Esophagus (tissue), 2 donors: ENCODE measurements around the gene FBXL13. TPM values are rescaled to one million over a fixed set of nuclear protein-coding genes. Genes with fewer than 3 reads are reported as not detected.
"Not testable (repeated sequence)": the region's sequence is repeated elsewhere in the genome, so short reads cannot be mapped to it uniquely, and the experiment has no call there.

Experiments used
- H3K27ac ChIP-seq, 2 donors: one replicate each; pipeline ENCODE4 v1.5.1; 2013; ENCODE audit warnings: low read depth in 2 of 2, mild to moderate bottlenecking in 2 of 2, inconsistent platforms in 1 of 2, low read length in 1 of 2, moderate library complexity in 1 of 2
- H3K27me3 ChIP-seq, 2 donors: one replicate each; pipeline ENCODE4 v1.6.1; 2013; ENCODE audit warnings: low read length in 2 of 2, control low read depth in 1 of 2, mild to moderate bottlenecking in 1 of 2; ENCODE audit not compliant: insufficient read depth in 2 of 2, control insufficient read depth in 1 of 2
- H3K36me3 ChIP-seq, 2 donors: one replicate each; pipeline ENCODE4 v1.6.1; 2013; ENCODE audit warnings: low read length in 1 of 2; ENCODE audit not compliant: control insufficient read depth in 2 of 2, insufficient read depth in 2 of 2
- H3K4me1 ChIP-seq, 2 donors: one replicate each; pipeline ENCODE4 v1.6.1; 2013; ENCODE audit warnings: low read length in 1 of 2; ENCODE audit not compliant: control insufficient read depth in 2 of 2, insufficient read depth in 2 of 2
- H3K4me3 ChIP-seq, 2 donors: one replicate each; pipeline ENCODE4 v1.5.1; 2013; ENCODE audit warnings: low read length in 2 of 2, mild to moderate bottlenecking in 2 of 2, low read depth in 1 of 2, moderate library complexity in 1 of 2
- H3K9me3 ChIP-seq, 2 donors: one replicate each; pipeline ENCODE4 v1.6.1; 2013; ENCODE audit warnings: mild to moderate bottlenecking in 2 of 2, low read depth in 1 of 2, low read length in 1 of 2, moderate library complexity in 1 of 2; ENCODE audit not compliant: control insufficient read depth in 2 of 2, insufficient read depth in 1 of 2
- WGBS, 2 donors: extraction: QIAGEN DNeasy Blood & Tissue Kit; methylation state at CpG; one replicate each; pipeline ENCODE4 v1.1.7; 2013; 5-methylcytosine and 5-hydroxymethylcytosine counted together
- polyA plus RNA-seq, 2 donors: library from polyadenylated mRNA; stranded (reverse); fragments of 200-250 nt; gene quantifications; one replicate each; pipeline ENCODE4 v1.2.3, GENCODE V29; 2013
- donor health status: healthy with polysubstance abuse.
- donor health status: Bipolar disorder and iron deficiency.

Gene FBXL13
- polyA plus RNA-seq, 2 donors, result 0.08 TPM; not detected in 1

GRCh38 chr7:102981451-102981850, 93.1 kb downstream of the FBXL13 start:
- no peaks in the 10 kb centered on the region for H3K27me3 ChIP-seq
- 88 to 91% methylated on average over 2 of the region's 2 CpGs for WGBS, 2 donors
- H3K4me1 ChIP-seq, result no peaks in the 10 kb centered on the region
- no peak overlapping the region for H3K4me3 ChIP-seq
- H3K36me3 ChIP-seq, result no peaks in the 10 kb centered on the region
- no peak overlapping the region for H3K27ac ChIP-seq
- no peaks in the 10 kb centered on the region for H3K9me3 ChIP-seq

GRCh38 chr7:102979670-102980069, 94.9 kb downstream of the FBXL13 start:
- Histone ChIP-seq H3K4me3 (no peak overlapping the region), H3K9me3 (no peaks in the 10 kb centered on the region), H3K36me3 (no peaks in the 10 kb centered on the region), H3K4me1 (no peaks in the 10 kb centered on the region), H3K27me3 (no peaks in the 10 kb centered on the region), H3K27ac (no peak overlapping the region)

- Histone ChIP-seq H3K27me3 (no peaks in the 10 kb centered on the region), H3K36me3 (no peaks in the 10 kb centered on the region), H3K9me3 (no peaks in the 10 kb centered on the region), H3K4me1 (no peaks in the 10 kb centered on the region), H3K4me3 (no peak overlapping the region), H3K27ac (no peak overlapping the region)
- 59 to 63% methylated on average over 6 of the region's 6 CpGs for WGBS, 2 donors
These were observed 96.3 kb downstream of the FBXL13 start for GRCh38 chr7:102978284-102978683.

GRCh38 chr7:102977586-102977985, 97.0 kb downstream of the FBXL13 start:
- 86 to 93% methylated on average over 3 of the region's 4 CpGs for WGBS, 2 donors
- not testable (repeated sequence) for H3K4me3 ChIP-seq, H3K9me3 ChIP-seq, H3K4me1 ChIP-seq, H3K36me3 ChIP-seq, H3K27ac ChIP-seq, H3K27me3 ChIP-seq

GRCh38 chr7:102976493-102976892, 98.1 kb downstream of the FBXL13 start:
- 94 to 96% methylated on average over 8 of the region's 8 CpGs for WGBS, 2 donors
- H3K4me1 ChIP-seq, result no peaks in the 10 kb centered on the region

GRCh38 chr7:102975854-102976253, 98.7 kb downstream of the FBXL13 start:
- no peak overlapping the region for H3K4me3 ChIP-seq
- no peak overlapping the region for H3K27ac ChIP-seq
- 84% methylated on average over 8 of the region's 8 CpGs for WGBS, 2 donors
- no peaks in the 10 kb centered on the region for H3K9me3 ChIP-seq
- no peaks in the 10 kb centered on the region for H3K27me3 ChIP-seq
- no peaks in the 10 kb centered on the region for H3K36me3 ChIP-seq
- H3K4me1 ChIP-seq, result no peaks in the 10 kb centered on the region

More at GRCh38 chr7:102976493-102976892, 98.1 kb downstream of the FBXL13 start:
- Histone ChIP-seq H3K36me3 (no peaks in the 10 kb centered on the region), H3K27ac (no peak overlapping the region), H3K27me3 (no peaks in the 10 kb centered on the region), H3K9me3 (no peaks in the 10 kb centered on the region), H3K4me3 (no peak overlapping the region)

GRCh38 chr7:102974366-102975236, 100.0 kb downstream of the FBXL13 start:
- WGBS, 2 donors, result 86 to 91% methylated on average over 15 of the region's 15 CpGs
- H3K36me3 ChIP-seq, result no peaks in the 10 kb centered on the region

GRCh38 chr7:102973096-102973802, 101.3 kb downstream of the FBXL13 start:
- no peaks in the 10 kb centered on the region for H3K27me3 ChIP-seq
- H3K36me3 ChIP-seq, result no peaks in the 10 kb centered on the region
- H3K4me1 ChIP-seq, result no peaks in the 10 kb centered on the region
- H3K4me3 ChIP-seq, result no peak overlapping the region
- no peak overlapping the region for H3K27ac ChIP-seq
- no peaks in the 10 kb centered on the region for H3K9me3 ChIP-seq
- 93 to 95% methylated on average over 23 of the region's 23 CpGs for WGBS, 2 donors

More at GRCh38 chr7:102974366-102975236, 100.0 kb downstream of the FBXL13 start:
- Histone ChIP-seq H3K4me1 (no peaks in the 10 kb centered on the region), H3K9me3 (no peaks in the 10 kb centered on the region), H3K4me3 (no peak overlapping the region), H3K27me3 (no peaks in the 10 kb centered on the region), H3K27ac (no peak overlapping the region)

GRCh38 chr7:102967798-102968197, 106.8 kb downstream of the FBXL13 start:
- Histone ChIP-seq H3K4me1 (no peaks in the 10 kb centered on the region), H3K36me3 (no peaks in the 10 kb centered on the region), H3K27ac (no peak overlapping the region), H3K4me3 (no peak overlapping the region), H3K9me3 (no peaks in the 10 kb centered on the region), H3K27me3 (no peaks in the 10 kb centered on the region)
